ENCODE measurements around the gene TNFRSF14. TPM values are rescaled to one million over a fixed set of nuclear protein-coding genes. Genes with fewer than 3 reads are reported as not detected.

The TNFRSF14 gene
- total RNA-seq, 1 donor from 2014 or later, result 16.0 TPM

- peak; percentile 33 for DNase-seq
- intact Hi-C loops (cut with DNase I), result no loop called here
- ATAC-seq (ENCODE audit: poor library complexity), result no peak
Measured at GRCh38 chr1:2590233-2591141, 34.3 kb downstream of the TNFRSF14 start.

- intact Hi-C loops (cut with DNase I), result no loop called here
- ATAC-seq (ENCODE audit: poor library complexity) (no peak), DNase-seq (no peak)
Measured at GRCh38 chr1:2591233-2591580, 35.0 kb downstream of the TNFRSF14 start.

GRCh38 chr1:2591581-2592261, 35.5 kb downstream of the TNFRSF14 start:
- peak; percentile 30 for DNase-seq
- no peak for ATAC-seq (ENCODE audit: poor library complexity)

GRCh38 chr1:2592672-2593071, 36.5 kb downstream of the TNFRSF14 start:
- ATAC-seq (ENCODE audit: poor library complexity) (no peak), DNase-seq (peak; percentile 40)
- intact Hi-C loops (cut with DNase I), result no loop called here

More at GRCh38 chr1:2591581-2592261, 35.5 kb downstream of the TNFRSF14 start:
- intact Hi-C loops (cut with DNase I), result no loop called here

- DNase-seq (peak; percentile 26), ATAC-seq (ENCODE audit: poor library complexity) (no peak)
- intact Hi-C loops (cut with DNase I), result no loop called here
Measured at GRCh38 chr1:2593251-2593878, 37.2 kb downstream of the TNFRSF14 start.

- DNase-seq, result peak; percentile 72
- ATAC-seq (ENCODE audit: poor library complexity), result peak; percentile 23
- intact Hi-C loops (cut with DNase I), result no loop called here
Measured at GRCh38 chr1:2594001-2594640, 38.0 kb downstream of the TNFRSF14 start.

- ATAC-seq (ENCODE audit: poor library complexity), result no peak
- intact Hi-C loops (cut with DNase I), result no loop called here
- DNase-seq, result peak; percentile 37
Measured at GRCh38 chr1:2594641-2595131, 38.5 kb downstream of the TNFRSF14 start.

GRCh38 chr1:2595261-2595811, 39.2 kb downstream of the TNFRSF14 start:
- ATAC-seq (ENCODE audit: poor library complexity) (no peak), DNase-seq (no peak)
- intact Hi-C loops (cut with DNase I), result no loop called here

- intact Hi-C loops (cut with DNase I), result no loop called here
- DNase-seq (peak; percentile 32), ATAC-seq (ENCODE audit: poor library complexity) (no peak)
Measured at GRCh38 chr1:2595812-2596529, 39.8 kb downstream of the TNFRSF14 start.

GRCh38 chr1:2596530-2597333, 40.6 kb downstream of the TNFRSF14 start:
- intact Hi-C loops (cut with DNase I), result no loop called here
- ATAC-seq (ENCODE audit: poor library complexity) (no peak), DNase-seq (peak; percentile 21)

- intact Hi-C loops (cut with DNase I), result no loop called here
- DNase-seq (peak; percentile 31), ATAC-seq (ENCODE audit: poor library complexity) (no peak)
Measured at GRCh38 chr1:2597441-2598328, 41.5 kb downstream of the TNFRSF14 start.

- no peak for DNase-seq
- no peak for ATAC-seq (ENCODE audit: poor library complexity)
- intact Hi-C loops (cut with DNase I), result no loop called here
Measured at GRCh38 chr1:2598329-2598931, 42.3 kb downstream of the TNFRSF14 start.

GRCh38 chr1:2601721-2602303, 45.6 kb downstream of the TNFRSF14 start:
- intact Hi-C loops (cut with DNase I), result no loop called here
- no peak for ATAC-seq (ENCODE audit: poor library complexity)
- DNase-seq, result peak; percentile 30

- ATAC-seq (ENCODE audit: poor library complexity), result no peak
- DNase-seq, result no peak
- intact Hi-C loops (cut with DNase I), result no loop called here
Measured at GRCh38 chr1:2602311-2602835, 46.2 kb downstream of the TNFRSF14 start.

GRCh38 chr1:2602866-2603520, 46.8 kb downstream of the TNFRSF14 start:
- ATAC-seq (ENCODE audit: poor library complexity) (no peak), DNase-seq (peak; percentile 22)
- intact Hi-C loops (cut with DNase I), result no loop called here
